H9 (cell line): ENCODE data around the gene ZNF770. TPM values are rescaled to one million over a fixed set of nuclear protein-coding genes. Genes with fewer than 3 reads are reported as not detected.

ENCODE experiments used
- DNase-seq: peaks from one replicate; pipeline ENCODE4 v3.0.0-alpha.2; 2017
- H2AFZ ChIP-seq: one replicate; pipeline ENCODE4 v1.6.1; 2013; ENCODE audit warnings: mild to moderate bottlenecking, low read length, control low read depth, moderate library complexity
- H2AK5ac ChIP-seq: 2 replicates; pipeline ENCODE4 v1.6.1; 2013; ENCODE audit warnings: low read length, control low read depth, mixed read lengths; ENCODE audit not compliant: insufficient read length
- H2BK120ac ChIP-seq: one replicate; pipeline ENCODE4 v1.6.1; 2013; ENCODE audit warnings: low read depth, mild to moderate bottlenecking, low read length, control low read depth, inconsistent platforms; ENCODE audit not compliant: poor library complexity, severe bottlenecking
- H2BK12ac ChIP-seq: 2 replicates; pipeline ENCODE4 v1.6.1; 2013; ENCODE audit warnings: low read length, control low read depth, mixed read lengths, low read depth; ENCODE audit not compliant: insufficient read length
- H2BK15ac ChIP-seq: 2 replicates; pipeline ENCODE4 v1.6.1; 2013; ENCODE audit warnings: low read depth, low read length, control low read depth
- H2BK20ac ChIP-seq: one replicate; pipeline ENCODE4 v1.6.1; 2013; ENCODE audit warnings: low read depth, mild to moderate bottlenecking, low read length, control low read depth, inconsistent platforms; ENCODE audit not compliant: poor library complexity, severe bottlenecking
- H2BK5ac ChIP-seq: 2 replicates; pipeline ENCODE4 v1.6.1; 2013; ENCODE audit warnings: low read length, control low read depth, mixed read lengths; ENCODE audit not compliant: insufficient read length
- H3K14ac ChIP-seq: 2 replicates; pipeline ENCODE4 v1.6.1; 2013; ENCODE audit warnings: low read length, control low read depth; ENCODE audit not compliant: insufficient read depth
- H3K18ac ChIP-seq: 2 replicates; pipeline ENCODE4 v1.6.1; 2013; ENCODE audit warnings: low read depth, mild to moderate bottlenecking, mixed read lengths, low read length, control low read depth; ENCODE audit not compliant: insufficient read length
- H3K23ac ChIP-seq: 2 replicates; pipeline ENCODE4 v1.6.1; 2013; ENCODE audit warnings: low read length, control low read depth, mixed read lengths, low read depth; ENCODE audit not compliant: insufficient read length
- H3K23me2 ChIP-seq: 2 replicates; pipeline ENCODE4 v1.6.1; 2013; ENCODE audit warnings: low read depth, mild to moderate bottlenecking, mixed read lengths, low read length, control low read depth; ENCODE audit not compliant: insufficient read length, poor library complexity, severe bottlenecking
- H3K27ac ChIP-seq: 2 replicates; pipeline ENCODE4 v1.5.1; 2013; ENCODE audit warnings: low read length, control low read depth, mixed read lengths, low read depth; ENCODE audit not compliant: insufficient read length
- H3K27me3 ChIP-seq: 2 replicates; pipeline ENCODE4 v1.6.1; 2013; ENCODE audit warnings: low read length, control low read depth, inconsistent platforms; ENCODE audit not compliant: insufficient read depth
- H3K4ac ChIP-seq: 2 replicates; pipeline ENCODE4 v1.6.1; 2013; ENCODE audit warnings: low read depth, mild to moderate bottlenecking, control low read depth, inconsistent platforms, low read length, moderate library complexity
- H3K4me1 ChIP-seq: 2 replicates; pipeline ENCODE4 v1.6.1; 2013; ENCODE audit warnings: low read length, control low read depth, inconsistent platforms; ENCODE audit not compliant: insufficient read depth
- H3K4me2 ChIP-seq: 2 replicates; pipeline ENCODE4 v1.6.1; 2013; ENCODE audit warnings: low read length, control low read depth, mixed read lengths; ENCODE audit not compliant: insufficient read length, insufficient read depth
- H3K56ac ChIP-seq: 2 replicates; pipeline ENCODE4 v1.6.1; 2013; ENCODE audit warnings: low read depth, mild to moderate bottlenecking, mixed read lengths, low read length, control low read depth; ENCODE audit not compliant: insufficient read length
- H3K79me1 ChIP-seq: 2 replicates; pipeline ENCODE4 v1.6.1; 2013; ENCODE audit warnings: low read depth, mild to moderate bottlenecking, moderate library complexity, low read length, control low read depth, inconsistent platforms; ENCODE audit not compliant: insufficient read depth, poor library complexity, severe bottlenecking
- H3K79me2 ChIP-seq: 2 replicates; pipeline ENCODE4 v1.6.1; 2013; ENCODE audit warnings: low read length, control low read depth, inconsistent platforms; ENCODE audit not compliant: insufficient read depth
- H3K9ac ChIP-seq: 2 replicates; pipeline ENCODE4 v1.6.1; 2013; ENCODE audit warnings: low read length, control low read depth, mixed read lengths; ENCODE audit not compliant: insufficient read length; ENCODE audit errors: extremely low read depth
- H3K9me3 ChIP-seq: one replicate; pipeline ENCODE4 v1.6.1; 2013; ENCODE audit warnings: low read depth, low read length, inconsistent platforms; ENCODE audit not compliant: control insufficient read depth
- H3T11ph ChIP-seq: one replicate; pipeline ENCODE4 v1.6.1; 2013; ENCODE audit warnings: mild to moderate bottlenecking, low read length, control low read depth, inconsistent platforms
- H4K20me1 ChIP-seq: one replicate; pipeline ENCODE4 v1.6.1; 2013; ENCODE audit not compliant: control insufficient read depth, insufficient read length, insufficient read depth
- H4K5ac ChIP-seq: 2 replicates; pipeline ENCODE4 v1.6.1; 2013; ENCODE audit warnings: low read depth, mild to moderate bottlenecking, mixed read lengths, low read length, control low read depth; ENCODE audit not compliant: insufficient read length
- H4K8ac ChIP-seq: replicated peaks from 2 replicates; pipeline ENCODE4 v1.6.1; 2013; ENCODE audit warnings: low read length, control low read depth, mixed read lengths, low read depth; ENCODE audit not compliant: insufficient read length
- H4K91ac ChIP-seq: 2 replicates; pipeline ENCODE4 v1.6.1; 2013; ENCODE audit warnings: low read depth, mild to moderate bottlenecking, moderate library complexity, mixed read lengths, low read length, control low read depth; ENCODE audit not compliant: insufficient read length
- H3K27ac Mint-ChIP-seq, 3 experiments: 2 replicates in 2 of 3; 3 replicates in 1 of 3; pipeline ENCODE4 v1.8.0; 2020 to 2021; ENCODE audit warnings: mixed read lengths in 3 of 3, mild to moderate bottlenecking in 1 of 3, moderate library complexity in 1 of 3
- H3K27me3 Mint-ChIP-seq: 2 replicates; pipeline ENCODE4 v1.8.0; 2021; ENCODE audit warnings: low read depth, mild to moderate bottlenecking, moderate library complexity, mixed read lengths
- H3K36me3 Mint-ChIP-seq, 3 experiments: 2 replicates in 2 of 3; 3 replicates in 1 of 3; pipeline ENCODE4 v1.8.0; 2020 to 2021; ENCODE audit warnings: low read depth in 3 of 3, mixed read lengths in 3 of 3; ENCODE audit not compliant: insufficient read depth in 1 of 3
- H3K4me1 Mint-ChIP-seq, 2 experiments: 2 replicates each; pipeline ENCODE4 v1.8.0; 2020; ENCODE audit warnings: mixed read lengths in 2 of 2
- H3K4me3 Mint-ChIP-seq, 2 experiments: 2 replicates in 1 of 2; 3 replicates in 1 of 2; pipeline ENCODE4 v1.8.0; 2020 to 2021; ENCODE audit warnings: mild to moderate bottlenecking in 2 of 2, mixed read lengths in 2 of 2, moderate library complexity in 1 of 2
- H3K9me3 Mint-ChIP-seq, 2 experiments: 2 replicates in 1 of 2; 3 replicates in 1 of 2; pipeline ENCODE4 v1.8.0; 2020; ENCODE audit warnings: mild to moderate bottlenecking in 2 of 2, mixed read lengths in 2 of 2, moderate library complexity in 1 of 2
- total RNA-seq: library from RNA; stranded (reverse); gene quantifications from 2 replicates; pipeline ENCODE4 v1.2.1, GENCODE V29; 2021
- TF ChIP-seq, protein P1 (sequence below): fragments of 200-600 bp; sonication (generic); conservative IDR thresholded peaks from 3 replicates; pipeline ENCODE4 v1.8.0; 2021; ENCODE audit warnings: antibody characterized with exemption, mild to moderate bottlenecking

ZNF770 gene
- total RNA-seq, 1 experiment from 2014 or later, result 111 TPM

DNA sequence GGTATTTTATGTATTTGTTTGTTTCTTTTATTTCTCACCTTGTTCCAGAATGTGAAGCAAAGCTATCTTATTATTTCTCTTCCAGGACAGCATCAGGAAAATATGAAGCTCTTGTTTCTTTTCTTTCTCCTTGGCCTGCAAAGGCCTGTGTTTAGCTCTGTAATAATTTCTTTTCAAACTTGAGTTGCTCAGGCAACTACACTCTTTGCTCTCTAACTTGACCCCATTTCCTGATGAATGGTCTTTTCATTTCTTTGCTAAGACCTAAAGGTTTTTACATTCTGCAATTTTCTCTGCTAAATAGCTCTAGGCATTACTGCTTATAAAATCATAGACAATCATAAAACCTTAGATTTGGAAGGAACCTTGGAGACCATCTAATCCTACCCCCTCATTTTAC lies 26.2 kb upstream of the ZNF770 start:
- Histone ChIP-seq H4K91ac (no peak overlapping the region), H2BK5ac (no peak overlapping the region), H3K27ac (no peak overlapping the region), H3K4ac (no peak overlapping the region), H2AK5ac (no peak overlapping the region), H3K18ac (no peak overlapping the region), H3K23ac (no peak overlapping the region), H3K79me2 (no peaks in the 10 kb centered on the region), H3K79me1 (no peaks in the 10 kb centered on the region), H3K4me2 (no peak overlapping the region), H3T11ph (no peak overlapping the region), H3K27me3 (no peaks in the 10 kb centered on the region), H4K8ac (no peak overlapping the region), H2BK20ac (no peak overlapping the region), H3K9ac (no peak overlapping the region), H3K56ac (no peak overlapping the region), H3K14ac (no peak overlapping the region), H3K4me1 (peaks cover 6% of the 10 kb centered on the region; the same call in 1 of the 2 replicates), H3K9me3 (no peaks in the 10 kb centered on the region), H4K5ac (no peak overlapping the region), H2BK120ac (no peak overlapping the region), H2AFZ (no peak overlapping the region), H2BK15ac (no peak overlapping the region), H4K20me1 (no peaks in the 10 kb centered on the region), H2BK12ac (no peak overlapping the region), H3K23me2 (no peaks in the 10 kb centered on the region)
- H3K36me3 Mint-ChIP-seq, result no peaks in the 10 kb centered on the region; a peak in 1 of 7 replicates
- H3K27me3 Mint-ChIP-seq, result no peaks in the 10 kb centered on the region
- peaks cover 16 to 17% of the 10 kb centered on the region in 2 experiments for H3K4me1 Mint-ChIP-seq
- no peak overlapping the region for H3K4me3 Mint-ChIP-seq
- TF ChIP-seq, protein P1, sequence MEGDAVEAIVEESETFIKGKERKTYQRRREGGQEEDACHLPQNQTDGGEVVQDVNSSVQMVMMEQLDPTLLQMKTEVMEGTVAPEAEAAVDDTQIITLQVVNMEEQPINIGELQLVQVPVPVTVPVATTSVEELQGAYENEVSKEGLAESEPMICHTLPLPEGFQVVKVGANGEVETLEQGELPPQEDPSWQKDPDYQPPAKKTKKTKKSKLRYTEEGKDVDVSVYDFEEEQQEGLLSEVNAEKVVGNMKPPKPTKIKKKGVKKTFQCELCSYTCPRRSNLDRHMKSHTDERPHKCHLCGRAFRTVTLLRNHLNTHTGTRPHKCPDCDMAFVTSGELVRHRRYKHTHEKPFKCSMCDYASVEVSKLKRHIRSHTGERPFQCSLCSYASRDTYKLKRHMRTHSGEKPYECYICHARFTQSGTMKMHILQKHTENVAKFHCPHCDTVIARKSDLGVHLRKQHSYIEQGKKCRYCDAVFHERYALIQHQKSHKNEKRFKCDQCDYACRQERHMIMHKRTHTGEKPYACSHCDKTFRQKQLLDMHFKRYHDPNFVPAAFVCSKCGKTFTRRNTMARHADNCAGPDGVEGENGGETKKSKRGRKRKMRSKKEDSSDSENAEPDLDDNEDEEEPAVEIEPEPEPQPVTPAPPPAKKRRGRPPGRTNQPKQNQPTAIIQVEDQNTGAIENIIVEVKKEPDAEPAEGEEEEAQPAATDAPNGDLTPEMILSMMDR, result no peak
- DNase-seq, result no peak
- no peaks in the 10 kb centered on the region for H3K9me3 Mint-ChIP-seq
- no peak overlapping the region for H3K27ac Mint-ChIP-seq
